ENCODE measurements around the gene MS4A1. TPM values are rescaled to one million over a fixed set of nuclear protein-coding genes. Genes with fewer than 3 reads are reported as not detected.
"Not testable (repeated sequence)": the region's sequence is repeated elsewhere in the genome, so short reads cannot be mapped to it uniquely, and the experiment has no call there.

MS4A1 gene
- total and polyA plus RNA-seq, 3 donors from 2014 or later: 0.43 to 4.0 (median 2.8) TPM

GRCh38 chr11:60504219-60504905 lies 48.7 kb downstream of the MS4A1 start:
- H3K27ac ChIP-seq: no peak overlapping the region
- H3K27me3 ChIP-seq: no peaks in the 10 kb centered on the region
- WGBS, 2 donors: 89 to 94% methylated on average over 3 of the region's 3 CpGs
- H3K36me3 ChIP-seq (ENCODE audit: low read depth, missing control alignments): no peaks in the 10 kb centered on the region
- H3K9me3 ChIP-seq: no peaks in the 10 kb centered on the region
- no peak overlapping the region for H3K4me3 ChIP-seq
- TF ChIP-seq CTCF (IDR thresholded peaks at IDR 0.05): no peak
- no peak for TF ChIP-seq POLR2A (IDR thresholded peaks at IDR 0.05)
- H3K4me1 ChIP-seq: no peaks in the 10 kb centered on the region
- no peak for DNase-seq
- intact Hi-C loops (cut with DNase I; ENCODE audit: low total_unique reads): no loop called here

DNA sequence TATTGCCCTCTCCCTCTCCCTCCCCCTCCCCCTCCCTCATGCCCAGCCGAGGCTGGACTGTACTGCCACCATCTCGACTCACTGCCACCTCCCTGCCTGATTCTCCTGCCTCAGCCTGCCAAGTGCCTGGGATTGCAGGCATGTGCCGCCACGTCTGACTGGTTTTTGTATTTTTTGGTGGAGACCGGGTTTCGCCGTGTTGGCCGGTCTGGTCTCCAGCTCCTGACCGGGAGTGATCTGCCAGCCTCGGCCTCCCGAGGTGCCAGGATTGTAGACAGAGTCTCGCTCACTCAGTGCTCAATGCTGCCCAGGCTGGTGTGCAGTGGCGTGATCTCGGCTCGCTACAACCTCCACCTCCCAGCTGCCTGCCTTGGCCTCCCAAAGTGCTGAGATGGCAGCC lies 54.0 kb downstream of the MS4A1 start:
- H3K4me1 ChIP-seq; DNase-seq; H3K27me3 ChIP-seq; H3K4me3 ChIP-seq; H3K9me3 ChIP-seq; intact Hi-C loops (cut with DNase I; ENCODE audit: low total_unique reads); H3K36me3 ChIP-seq (ENCODE audit: low read depth, missing control alignments); H3K27ac ChIP-seq: not testable (repeated sequence)
- 49 to 79% methylated on average over 7 to 12 of the region's 15 CpGs for WGBS, 2 donors

DNA sequence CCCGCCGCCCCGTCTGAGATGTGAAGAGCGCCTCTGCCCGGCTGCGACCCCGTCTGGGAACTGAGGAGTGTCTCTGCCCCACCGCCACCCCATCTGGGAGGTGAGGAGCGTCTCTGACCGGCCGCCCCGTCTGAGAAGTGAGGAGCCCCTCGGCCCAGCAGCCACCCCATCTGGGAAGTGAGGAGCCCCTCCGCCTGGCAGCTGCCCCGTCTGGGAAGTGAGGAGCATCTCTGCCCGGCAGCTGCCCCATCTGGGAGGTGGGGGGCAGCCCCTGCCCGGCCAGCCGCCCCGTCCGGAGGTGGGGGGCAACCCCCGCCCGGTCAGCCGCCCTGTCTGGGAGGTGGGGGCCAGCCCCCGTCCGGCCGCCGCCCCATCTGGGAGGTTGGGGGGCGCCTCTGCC lies 54.6 kb downstream of the MS4A1 start:
- H3K27ac ChIP-seq; intact Hi-C loops (cut with DNase I; ENCODE audit: low total_unique reads); H3K9me3 ChIP-seq; H3K4me3 ChIP-seq; H3K27me3 ChIP-seq; H3K36me3 ChIP-seq (ENCODE audit: low read depth, missing control alignments); H3K4me1 ChIP-seq; DNase-seq: not testable (repeated sequence)
- 48 to 81% methylated on average over 5 to 27 of the region's 28 CpGs for WGBS, 2 donors

GRCh38 chr11:60511393-60511792 lies 55.7 kb downstream of the MS4A1 start:
- WGBS, 2 donors: 67 to 81% methylated on average over 6 of the region's 6 CpGs
- H3K36me3 ChIP-seq (ENCODE audit: low read depth, missing control alignments): no peaks in the 10 kb centered on the region
- no peak for DNase-seq
- no peaks in the 10 kb centered on the region for H3K9me3 ChIP-seq
- TF ChIP-seq POLR2A (IDR thresholded peaks at IDR 0.05) (no peak), CTCF (IDR thresholded peaks at IDR 0.05) (no peak)
- H3K4me1 ChIP-seq: no peaks in the 10 kb centered on the region
- no peak overlapping the region for H3K4me3 ChIP-seq
- intact Hi-C loops (cut with DNase I; ENCODE audit: low total_unique reads): no loop called here
- H3K27ac ChIP-seq: no peak overlapping the region
- no peaks in the 10 kb centered on the region for H3K27me3 ChIP-seq

DNA sequence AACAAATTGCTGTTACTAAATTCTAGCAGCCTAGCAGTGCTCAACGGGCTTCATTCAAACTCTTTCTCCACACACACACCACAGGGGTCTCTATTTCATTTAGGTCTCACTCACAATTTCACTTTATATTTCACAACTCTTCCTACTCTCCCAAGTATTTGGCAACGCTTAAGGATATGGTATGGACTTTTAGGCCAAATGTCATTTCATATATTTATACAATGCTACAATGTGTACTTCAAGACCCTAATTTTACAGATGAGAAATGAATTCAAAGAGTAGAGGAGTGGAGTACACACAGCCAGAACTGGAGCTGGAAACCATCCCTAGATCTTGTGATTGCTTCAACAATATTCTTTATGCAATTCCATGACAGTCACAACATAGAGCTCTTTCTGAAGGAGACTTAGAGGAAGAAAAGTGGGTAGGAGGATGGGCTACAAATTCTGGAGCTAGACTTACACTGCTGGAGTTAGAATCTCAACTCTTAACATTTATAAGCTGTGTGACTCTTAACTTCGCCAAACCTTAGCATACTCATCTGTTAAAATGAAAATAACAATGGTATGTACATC lies 57.1 kb downstream of the MS4A1 start:
- Histone ChIP-seq H3K27ac (no peak overlapping the region), H3K36me3 (ENCODE audit: low read depth, missing control alignments) (no peaks in the 10 kb centered on the region), H3K4me1 (no peaks in the 10 kb centered on the region), H3K27me3 (no peaks in the 10 kb centered on the region), H3K9me3 (no peaks in the 10 kb centered on the region), H3K4me3 (no peak overlapping the region)
- TF ChIP-seq CTCF (IDR thresholded peaks at IDR 0.05) (no peak), POLR2A (IDR thresholded peaks at IDR 0.05) (no peak)
- intact Hi-C loops (cut with DNase I; ENCODE audit: low total_unique reads): no loop called here
- WGBS, 2 donors: 71 to 73% methylated on average over 3 of the region's 3 CpGs
- no peak for DNase-seq

All from testis (tissue), 3 donors.